ENCODE measurements around the gene RIN2.

DNA sequence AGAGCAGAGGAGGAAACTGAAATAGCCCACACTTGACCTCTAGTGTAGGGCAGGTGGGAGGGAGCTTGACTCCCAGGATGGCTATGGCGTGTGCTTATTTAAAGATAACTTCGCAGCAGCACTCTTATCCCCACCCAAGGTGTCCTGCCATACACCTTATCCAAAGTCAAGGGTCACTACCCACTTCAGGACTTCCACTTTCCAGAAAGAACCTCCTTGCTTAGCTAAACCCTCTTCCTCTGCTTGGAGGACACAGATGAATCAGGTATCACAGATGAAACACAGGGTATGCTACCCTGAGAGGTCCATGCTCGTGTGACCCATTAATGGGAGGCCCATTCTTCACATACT lies 2.3 kb downstream of the RIN2 start:
- TF ChIP-seq, protein P1, sequence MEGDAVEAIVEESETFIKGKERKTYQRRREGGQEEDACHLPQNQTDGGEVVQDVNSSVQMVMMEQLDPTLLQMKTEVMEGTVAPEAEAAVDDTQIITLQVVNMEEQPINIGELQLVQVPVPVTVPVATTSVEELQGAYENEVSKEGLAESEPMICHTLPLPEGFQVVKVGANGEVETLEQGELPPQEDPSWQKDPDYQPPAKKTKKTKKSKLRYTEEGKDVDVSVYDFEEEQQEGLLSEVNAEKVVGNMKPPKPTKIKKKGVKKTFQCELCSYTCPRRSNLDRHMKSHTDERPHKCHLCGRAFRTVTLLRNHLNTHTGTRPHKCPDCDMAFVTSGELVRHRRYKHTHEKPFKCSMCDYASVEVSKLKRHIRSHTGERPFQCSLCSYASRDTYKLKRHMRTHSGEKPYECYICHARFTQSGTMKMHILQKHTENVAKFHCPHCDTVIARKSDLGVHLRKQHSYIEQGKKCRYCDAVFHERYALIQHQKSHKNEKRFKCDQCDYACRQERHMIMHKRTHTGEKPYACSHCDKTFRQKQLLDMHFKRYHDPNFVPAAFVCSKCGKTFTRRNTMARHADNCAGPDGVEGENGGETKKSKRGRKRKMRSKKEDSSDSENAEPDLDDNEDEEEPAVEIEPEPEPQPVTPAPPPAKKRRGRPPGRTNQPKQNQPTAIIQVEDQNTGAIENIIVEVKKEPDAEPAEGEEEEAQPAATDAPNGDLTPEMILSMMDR (IDR thresholded peaks at IDR 0.05; ENCODE audit: low read length) = no peak
- no peak for TF ChIP-seq EZH2 (IDR thresholded peaks at IDR 0.05; ENCODE audit: borderline replicate concordance, low read length)

Data from OCI-LY1 (cell line).